ENCODE results near the gene TOR1AIP1.

- TF ChIP-seq CTCF (conservative IDR thresholded peaks at IDR 0.05; ENCODE audit: low read depth, low read length): no peak
- no peak for TF ChIP-seq EZH2 (IDR thresholded peaks at IDR 0.05; ENCODE audit: borderline replicate concordance, low read depth, low read length, poor library complexity, severe bottlenecking)
These were observed 73.6 kb downstream of the TOR1AIP1 start for GRCh38 chr1:179955731-179956130.
